ENCODE data around the gene TDRD7. TPM values are rescaled to one million over a fixed set of nuclear protein-coding genes. Genes with fewer than 3 reads are reported as not detected.

The TDRD7 gene
- polyA plus RNA-seq, 12 donors = 3.6 to 6.7 (median 5.5) TPM; not detected in 1

DNA sequence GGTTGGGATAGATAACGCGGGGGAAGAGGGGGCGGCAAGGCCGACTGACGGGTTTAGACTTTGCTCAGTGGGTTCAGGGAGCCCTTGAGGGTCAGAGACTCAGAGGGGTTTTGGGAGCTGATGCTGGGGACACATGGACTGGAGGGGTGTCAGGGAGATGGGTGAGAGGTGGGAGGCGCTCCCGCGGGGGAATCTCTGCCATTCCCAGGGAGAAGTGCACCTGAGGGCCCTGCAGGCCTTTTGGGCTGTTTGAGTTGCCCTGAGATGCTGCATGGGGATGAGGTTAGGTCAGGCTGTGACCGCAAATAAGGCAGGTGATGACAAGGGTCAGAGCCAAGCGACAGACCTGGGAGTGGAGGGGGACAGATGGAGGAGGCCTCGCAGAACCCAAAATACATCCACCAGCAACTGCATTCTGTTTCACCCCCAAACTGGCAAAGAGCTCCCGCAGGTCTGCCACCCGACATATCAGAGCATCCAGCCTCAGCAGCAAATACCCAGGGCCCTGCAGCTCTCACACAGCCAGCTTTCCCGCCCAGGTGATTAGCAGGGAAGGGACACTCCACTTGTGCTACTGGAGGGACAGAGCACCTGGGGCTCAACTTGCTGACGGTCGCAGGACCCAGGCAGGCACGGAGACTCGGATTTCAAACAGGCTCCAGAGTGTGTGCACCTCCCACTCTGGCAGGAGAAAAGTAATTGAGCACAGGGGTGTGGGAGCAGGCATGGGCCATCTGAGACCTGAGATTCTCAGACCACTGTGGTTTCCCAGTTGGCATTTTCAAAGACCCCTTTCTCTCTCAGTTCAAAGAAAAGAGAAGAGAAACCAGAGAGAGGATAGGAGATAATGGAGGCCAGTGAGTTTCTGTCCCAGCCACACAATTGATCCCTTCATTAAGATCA is 116.0 kb downstream of the TDRD7 start:
- no peak for DNase-seq

DNA sequence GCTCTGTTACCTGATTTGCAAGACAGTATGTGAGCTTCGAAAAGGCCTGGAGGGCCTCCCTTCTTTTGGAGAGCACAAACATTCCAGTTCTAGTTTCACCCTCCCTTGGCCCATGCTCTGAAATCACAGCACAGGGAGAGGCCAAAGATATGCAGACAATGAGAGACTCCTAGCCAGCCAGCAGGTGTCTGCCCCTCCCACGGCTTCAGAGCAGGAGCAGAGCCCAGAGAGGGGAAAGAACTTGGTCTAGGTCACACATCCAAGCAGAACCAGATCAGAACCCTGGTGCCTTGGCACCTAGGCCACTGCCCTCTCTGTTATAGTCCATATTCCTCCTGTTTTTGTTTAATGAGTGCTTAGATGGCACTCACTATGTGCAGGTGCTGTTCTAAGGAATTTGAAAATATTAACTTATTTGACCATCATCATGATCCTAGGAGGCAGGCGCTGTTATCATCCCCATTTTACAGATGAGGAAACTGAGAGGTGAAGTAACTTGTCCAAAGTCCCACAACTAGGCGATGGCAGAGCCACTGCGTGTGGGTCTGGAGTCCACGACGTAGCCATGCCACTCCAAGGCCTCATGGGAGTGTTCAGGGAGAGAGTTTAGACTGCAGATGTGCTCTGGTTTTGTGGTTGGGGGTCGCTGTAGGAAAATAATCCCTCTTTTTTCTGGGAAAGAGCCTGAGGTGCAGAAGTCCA is 116.8 kb downstream of the TDRD7 start:
- DNase-seq = no peak

DNA sequence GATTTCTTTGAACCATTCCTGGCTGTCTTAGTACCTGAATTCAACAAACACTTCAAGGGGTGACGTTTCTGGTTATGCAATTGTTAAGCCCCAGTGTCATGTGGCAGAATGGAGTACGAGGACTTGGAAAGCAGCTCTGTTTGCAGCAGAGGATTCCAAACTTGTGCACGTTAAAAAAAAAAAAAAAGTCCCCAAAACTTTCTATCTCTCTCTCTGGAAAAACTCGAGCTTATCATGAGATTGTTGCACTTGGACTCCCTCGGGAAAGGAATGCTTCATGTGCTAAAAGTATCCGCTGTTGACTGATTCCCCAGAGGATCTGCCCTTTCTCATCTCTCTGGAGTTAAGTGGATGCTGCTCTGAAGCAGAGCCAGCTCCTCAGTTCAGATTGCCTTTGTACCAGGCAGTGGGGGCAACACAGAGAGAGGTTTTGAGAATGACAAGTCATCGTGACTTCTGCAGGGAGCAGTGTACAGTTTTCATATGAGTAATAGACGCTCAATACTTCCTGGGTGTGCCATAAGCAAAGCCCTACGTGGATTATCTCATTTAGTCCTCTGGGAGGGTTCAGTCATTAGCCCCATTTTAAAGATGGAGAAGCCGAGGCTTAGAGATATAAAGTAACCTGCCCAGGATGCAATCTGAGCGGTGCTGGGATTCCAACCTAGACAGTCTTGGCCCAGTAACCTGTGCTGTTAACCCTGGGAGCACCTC is 117.6 kb downstream of the TDRD7 start:
- DNase-seq = no peak

DNA sequence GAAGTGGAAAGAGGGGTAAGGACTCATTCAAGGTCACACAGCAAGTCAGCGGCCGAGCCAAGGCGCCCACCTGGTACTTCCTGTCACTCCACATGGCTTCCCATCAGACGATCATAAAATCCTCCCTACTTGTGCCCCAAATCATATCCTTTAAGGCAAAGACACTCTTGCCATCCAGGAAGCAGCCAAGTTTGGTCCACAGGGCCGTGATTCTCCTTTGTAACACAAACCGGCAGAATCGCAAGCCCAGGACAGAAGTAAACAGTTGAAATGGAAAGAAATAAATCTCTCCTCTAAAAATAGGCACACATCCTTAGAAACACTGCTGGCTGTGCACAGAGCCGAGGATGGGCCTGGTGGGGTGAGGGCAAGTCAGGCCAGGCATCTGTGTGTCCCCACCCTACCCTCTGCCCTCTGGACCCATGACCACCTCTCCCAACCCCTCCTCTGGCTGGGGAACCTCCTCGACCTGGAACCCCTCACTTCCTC is 120.0 kb downstream of the TDRD7 start:
- DNase-seq = no peak

DNA sequence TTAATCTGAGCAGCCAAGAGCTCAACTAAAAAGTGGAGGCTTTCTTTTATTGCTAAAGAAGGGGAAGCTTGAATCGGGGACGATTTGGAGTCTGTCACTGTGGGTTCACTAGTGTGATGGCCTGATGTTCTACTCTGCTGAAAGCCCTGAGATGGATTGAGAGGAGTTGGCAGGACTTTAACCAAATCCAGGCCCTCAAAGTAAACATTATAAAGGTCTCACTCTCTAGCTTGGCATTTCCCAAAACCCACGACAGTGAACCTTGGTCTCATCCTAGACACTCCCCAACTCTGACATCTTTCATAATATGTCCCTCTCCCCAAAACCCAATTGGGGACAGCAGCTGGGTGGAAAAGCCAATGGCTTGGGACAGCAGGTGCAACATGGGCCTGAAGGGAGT is 122.3 kb downstream of the TDRD7 start:
- DNase-seq = no peak

DNA sequence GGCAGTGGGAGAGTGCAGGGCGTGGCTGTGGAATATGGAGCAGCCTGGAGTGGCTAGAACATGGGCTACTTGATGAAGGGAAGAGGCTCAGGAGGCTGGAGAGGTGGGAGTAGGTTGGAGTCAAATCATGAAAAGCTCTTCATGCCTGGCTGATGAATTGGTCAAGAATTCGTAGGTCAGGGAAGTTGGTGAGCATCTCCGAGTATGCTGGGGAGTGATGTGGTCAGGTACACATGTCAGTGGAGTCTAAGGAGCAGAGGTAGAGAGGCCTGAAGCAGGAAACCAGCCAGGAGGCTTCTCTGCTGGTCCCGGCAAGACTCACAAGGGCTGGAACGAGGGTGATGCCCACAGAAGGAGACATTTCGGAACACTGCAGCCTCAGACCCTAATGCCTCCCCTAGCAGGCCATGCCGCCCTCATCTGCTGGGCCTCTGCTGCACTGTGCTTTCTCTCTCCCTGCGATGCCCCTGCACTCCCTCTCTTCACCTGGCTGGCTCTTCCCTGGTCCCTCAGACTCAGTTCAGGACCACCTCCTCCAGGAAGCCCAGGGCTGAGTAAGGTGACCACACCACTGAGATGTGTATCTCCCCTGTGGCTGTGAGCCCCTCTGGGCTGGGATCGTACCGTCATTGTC is 123.2 kb downstream of the TDRD7 start:
- no peak for DNase-seq

DNA sequence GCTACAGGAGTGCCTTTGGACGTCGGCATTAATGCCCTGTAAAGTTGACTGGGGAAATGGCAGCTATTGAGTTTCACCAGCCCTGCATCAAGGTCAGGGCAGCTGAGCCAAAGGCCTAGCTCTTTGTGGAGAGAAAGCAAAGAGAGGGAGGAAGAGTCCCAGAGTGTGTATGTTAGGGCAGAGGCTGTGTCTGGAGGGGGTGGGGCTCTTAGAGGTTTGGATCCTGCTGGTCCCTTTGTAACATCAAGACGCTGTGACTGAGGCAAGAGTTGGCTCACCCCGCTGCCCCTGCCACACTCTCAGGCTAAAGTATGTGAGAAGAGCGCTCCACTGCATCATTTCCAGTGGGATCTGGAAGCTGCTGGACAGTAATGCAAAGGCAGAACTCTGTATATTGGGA is 123.9 kb downstream of the TDRD7 start:
- DNase-seq = no peak

DNA sequence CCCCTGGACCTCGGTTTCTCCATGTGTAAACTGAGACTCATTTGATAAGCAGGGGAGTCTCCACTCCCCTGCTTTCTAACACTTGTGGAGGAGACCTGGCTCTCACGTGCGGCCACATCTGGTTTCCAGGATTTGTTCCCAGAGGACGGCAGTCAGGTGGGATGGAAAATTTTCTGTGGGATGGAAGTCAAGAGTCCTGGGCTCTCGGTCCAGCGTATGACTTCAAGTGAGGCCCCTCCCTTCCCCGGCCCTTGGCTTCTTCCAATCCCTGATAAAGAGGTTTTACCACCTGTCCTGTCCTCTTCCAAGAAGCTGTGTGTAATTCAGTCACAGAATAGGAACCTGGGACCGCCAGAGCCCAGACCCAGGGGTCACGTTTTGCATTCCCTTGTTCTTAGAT is 124.6 kb downstream of the TDRD7 start:
- no peak for DNase-seq

DNA sequence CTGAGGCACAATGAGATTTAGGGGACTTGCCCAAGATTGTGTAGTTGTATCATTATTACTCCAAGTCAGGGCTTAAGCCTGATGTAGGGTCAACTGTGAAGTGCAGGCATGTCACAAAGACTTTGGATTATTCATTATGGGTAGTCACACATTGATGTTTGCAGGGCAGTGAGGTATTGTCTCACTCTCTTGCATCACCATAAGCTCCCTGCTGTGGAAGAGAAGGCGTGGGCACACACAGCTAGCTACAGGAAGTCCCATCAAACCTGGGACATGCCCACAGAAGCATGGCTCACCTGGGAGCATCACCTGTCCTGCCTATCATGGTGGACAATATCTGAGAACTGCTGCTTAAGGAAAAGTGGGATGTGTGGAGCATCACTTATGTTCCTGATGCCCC is 131.7 kb downstream of the TDRD7 start:
- no peak for DNase-seq

DNA sequence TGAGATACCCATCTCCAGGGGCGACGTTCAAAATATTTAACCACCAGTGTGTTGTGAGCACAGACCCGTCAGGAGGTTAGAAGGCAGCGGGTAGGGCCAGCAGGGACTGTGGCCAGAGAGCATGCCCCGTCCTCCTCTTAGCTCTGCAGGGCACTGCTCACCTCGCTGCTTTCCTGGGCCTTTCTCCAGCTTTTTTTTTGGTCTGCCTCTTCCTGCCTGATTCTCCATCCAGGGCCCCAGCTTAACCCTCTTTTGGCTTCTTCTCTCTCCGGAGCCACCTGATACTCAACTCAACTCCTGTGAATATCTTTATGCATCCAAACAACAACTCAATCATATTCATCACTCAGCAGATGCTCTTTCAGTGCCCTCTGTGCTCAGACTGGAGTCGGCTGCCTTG is 133.6 kb downstream of the TDRD7 start:
- DNase-seq = no peak

Other genes with a start within 250 kb of the TDRD7 start
- 10 to 100 TPM in 4 of 12 donors, 1 to 10 TPM in 7, not detected in 1; 3.6 to 18.5 (median 7.8) TPM for gene CCDC180, start 104.4 kb upstream of the TDRD7 start, polyA plus RNA-seq (ENCODE audit: insufficient read length in 12 of 12)
- 100 to 1,000 TPM in 8 of 12 donors, 10 to 100 TPM in 3, not detected in 1; 53.8 to 181 (median 144) TPM for gene TMOD1, start 89.6 kb downstream of the TDRD7 start, polyA plus RNA-seq (ENCODE audit: insufficient read length in 12 of 12)
- 10 to 100 TPM in 11 of 12 donors, not detected in 1; 12.0 to 32.7 (median 23.2) TPM for gene TSTD2, start 221.3 kb downstream of the TDRD7 start, polyA plus RNA-seq (ENCODE audit: insufficient read length in 12 of 12)
- gene NCBP1, start 221.7 kb downstream of the TDRD7 start, polyA plus RNA-seq (ENCODE audit: insufficient read length in 12 of 12) = 10 to 100 TPM in 11 of 12 donors, not detected in 1; 29.0 to 49.3 (median 41.6) TPM